ENCODE results near the gene ZNF512B. TPM values are rescaled to one million over a fixed set of nuclear protein-coding genes. Genes with fewer than 3 reads are reported as not detected.
"Not testable (repeated sequence)": the region's sequence is repeated elsewhere in the genome, so short reads cannot be mapped to it uniquely, and the experiment has no call there.

Gene ZNF512B
- total RNA-seq, 1 donor from 2014 or later: 37.2 TPM

- H3K4me3 Mint-ChIP-seq (ENCODE audit: unreplicated experiment): no peak overlapping the region
- H3K9me3 Mint-ChIP-seq (ENCODE audit: low read depth): no peaks in the 10 kb centered on the region
- DNase-seq (ENCODE audit: low spot score): no peak
- no peaks in the 10 kb centered on the region for H3K27me3 Mint-ChIP-seq (ENCODE audit: low read depth)
- H3K36me3 Mint-ChIP-seq (ENCODE audit: low read depth): peaks cover 30% of the 10 kb centered on the region
- no peak for TF ChIP-seq CTCF (IDR thresholded peaks at IDR 0.05)
- H3K27ac Mint-ChIP-seq (ENCODE audit: unreplicated experiment): no peak overlapping the region
- H3K4me1 Mint-ChIP-seq (ENCODE audit: low read depth): no peaks in the 10 kb centered on the region
Measured at GRCh38 chr20:63933646-63934045, 36.1 kb downstream of the ZNF512B start.

GRCh38 chr20:63932606-63933160 lies 37.0 kb downstream of the ZNF512B start:
- H3K9me3 Mint-ChIP-seq (ENCODE audit: low read depth): no peaks in the 10 kb centered on the region
- no peaks in the 10 kb centered on the region for H3K4me1 Mint-ChIP-seq (ENCODE audit: low read depth)
- DNase-seq (ENCODE audit: low spot score): no peak
- peaks cover 36% of the 10 kb centered on the region for H3K36me3 Mint-ChIP-seq (ENCODE audit: low read depth)
- H3K4me3 Mint-ChIP-seq (ENCODE audit: unreplicated experiment): no peak overlapping the region
- no peak for TF ChIP-seq CTCF (IDR thresholded peaks at IDR 0.05)
- H3K27me3 Mint-ChIP-seq (ENCODE audit: low read depth): no peaks in the 10 kb centered on the region
- H3K27ac Mint-ChIP-seq (ENCODE audit: unreplicated experiment): no peak overlapping the region

- H3K36me3 Mint-ChIP-seq (ENCODE audit: low read depth): peaks cover 39% of the 10 kb centered on the region
- no peak for TF ChIP-seq CTCF (IDR thresholded peaks at IDR 0.05)
- H3K27me3 Mint-ChIP-seq (ENCODE audit: low read depth): no peaks in the 10 kb centered on the region
- no peaks in the 10 kb centered on the region for H3K9me3 Mint-ChIP-seq (ENCODE audit: low read depth)
- H3K4me1 Mint-ChIP-seq (ENCODE audit: low read depth): peaks cover 2% of the 10 kb centered on the region
- no peak overlapping the region for H3K27ac Mint-ChIP-seq (ENCODE audit: unreplicated experiment)
- no peak overlapping the region for H3K4me3 Mint-ChIP-seq (ENCODE audit: unreplicated experiment)
- DNase-seq (ENCODE audit: low spot score): no peak
Measured at GRCh38 chr20:63931735-63932134, 38.0 kb downstream of the ZNF512B start.

- Mint-ChIP-seq H3K27me3 (ENCODE audit: low read depth) (no peaks in the 10 kb centered on the region), H3K9me3 (ENCODE audit: low read depth) (no peaks in the 10 kb centered on the region), H3K4me1 (ENCODE audit: low read depth) (peaks cover 2% of the 10 kb centered on the region), H3K36me3 (ENCODE audit: low read depth) (peaks cover 39% of the 10 kb centered on the region), H3K4me3 (ENCODE audit: unreplicated experiment) (no peak overlapping the region), H3K27ac (ENCODE audit: unreplicated experiment) (no peak overlapping the region)
- no peak for DNase-seq (ENCODE audit: low spot score)
- no peak for TF ChIP-seq CTCF (IDR thresholded peaks at IDR 0.05)
Measured at GRCh38 chr20:63930971-63931553, 38.7 kb downstream of the ZNF512B start.

DNA sequence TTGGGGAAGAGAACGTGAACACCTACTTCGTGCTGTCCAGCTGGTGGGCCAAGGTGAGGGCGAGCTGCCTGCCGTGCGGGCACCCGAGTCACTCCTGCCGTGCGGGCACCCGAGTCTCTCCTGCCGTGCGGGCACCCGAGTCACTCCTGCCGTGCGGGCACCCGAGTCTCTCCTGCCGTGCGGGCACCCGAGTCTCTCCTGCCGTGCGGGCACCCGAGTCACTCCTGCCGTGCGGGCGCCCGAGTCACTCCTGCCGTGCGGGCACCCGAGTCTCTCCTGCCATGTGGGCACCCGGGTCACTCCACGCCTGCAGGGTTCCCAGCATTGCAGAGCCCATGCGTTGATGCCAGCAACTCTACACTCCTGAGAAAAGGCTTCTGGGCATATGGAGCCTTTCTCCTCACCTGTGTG lies 40.3 kb downstream of the ZNF512B start:
- H3K36me3 Mint-ChIP-seq (ENCODE audit: low read depth): peaks cover 32% of the 10 kb centered on the region
- H3K27me3 Mint-ChIP-seq (ENCODE audit: low read depth); H3K4me1 Mint-ChIP-seq (ENCODE audit: low read depth): not testable (repeated sequence)

DNA sequence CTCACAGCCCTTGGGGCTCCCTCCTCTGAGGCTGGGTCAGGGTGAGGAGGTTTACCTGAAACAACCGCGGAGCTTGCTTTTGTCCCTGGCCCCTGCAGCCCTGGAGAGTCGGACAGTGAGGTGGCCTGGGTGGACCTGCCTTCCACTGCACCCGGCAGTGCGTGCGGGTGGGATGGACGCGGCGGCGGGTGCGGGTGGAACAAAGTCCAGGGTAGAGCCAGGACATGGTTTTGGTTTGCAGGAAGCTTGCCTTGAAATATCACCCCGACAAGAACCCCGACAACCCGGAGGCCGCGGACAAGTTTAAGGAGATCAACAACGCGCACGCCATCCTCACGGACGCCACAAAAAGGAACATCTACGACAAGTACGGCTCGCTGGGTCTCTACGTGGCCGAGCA lies 40.7 kb downstream of the ZNF512B start:
- no peak for DNase-seq (ENCODE audit: low spot score)
- Mint-ChIP-seq H3K4me3 (ENCODE audit: unreplicated experiment) (no peak overlapping the region), H3K27ac (ENCODE audit: unreplicated experiment) (no peak overlapping the region), H3K27me3 (ENCODE audit: low read depth) (no peaks in the 10 kb centered on the region), H3K36me3 (ENCODE audit: low read depth) (peaks cover 32% of the 10 kb centered on the region), H3K9me3 (ENCODE audit: low read depth) (no peaks in the 10 kb centered on the region), H3K4me1 (ENCODE audit: low read depth) (peaks cover 2% of the 10 kb centered on the region)
- TF ChIP-seq CTCF (IDR thresholded peaks at IDR 0.05): no peak

More for the DNA sequence above, 40.3 kb downstream of the ZNF512B start:
- H3K27ac Mint-ChIP-seq (ENCODE audit: unreplicated experiment); H3K9me3 Mint-ChIP-seq (ENCODE audit: low read depth); DNase-seq (ENCODE audit: low spot score); H3K4me3 Mint-ChIP-seq (ENCODE audit: unreplicated experiment): not testable (repeated sequence)
